ENCODE results near the gene AFMID.
A peak's percentile ranks its signal among the peaks of the same experiment; 100 is the strongest.

The AFMID gene

GRCh38 chr17:78208486-78208885, 21.3 kb downstream of the AFMID start:
- H3K4me3 ChIP-seq = no peak overlapping the region
- no peak overlapping the region for H3K27ac ChIP-seq

GRCh38 chr17:78210111-78210510, 22.9 kb downstream of the AFMID start:
- H3K27ac ChIP-seq = no peak overlapping the region
- H3K4me3 ChIP-seq = no peak overlapping the region

- H3K4me3 ChIP-seq = no peak overlapping the region
- no peak overlapping the region for H3K27ac ChIP-seq
These were observed 23.9 kb downstream of the AFMID start for GRCh38 chr17:78211032-78211431.

- H3K4me3 ChIP-seq = peak within 1 kb of the TSS; percentile 29 to 63 (median 49)
- peak within 1 kb of the TSS in 9 of 21 experiments; percentile 1 to 67 (median 43) for H3K27ac ChIP-seq
These were observed 27.0 kb downstream of the AFMID start, which contains the start of gene BIRC5 for GRCh38 chr17:78214016-78214705. Gene BIRC5 (plus strand): TSS chr17:78214253. CDS start chr17:78214317, 64 bp downstream.

GRCh38 chr17:78214706-78215061, 27.5 kb downstream of the AFMID start:
- peak overlapping the region; percentile 29 to 63 (median 49) for H3K4me3 ChIP-seq

GRCh38 chr17:78219396-78220150, 32.4 kb downstream of the AFMID start:
- H3K4me3 ChIP-seq = no peak overlapping the region
- no peak overlapping the region for H3K27ac ChIP-seq

More at GRCh38 chr17:78214706-78215061, 27.5 kb downstream of the AFMID start:
- peak overlapping the region in 6 of 21 experiments; percentile 1 to 67 (median 42) for H3K27ac ChIP-seq

GRCh38 chr17:78223061-78223460, 35.9 kb downstream of the AFMID start:
- peak overlapping the region in 4 of 21 experiments; percentile 10 to 31 (median 20) for H3K27ac ChIP-seq
- H3K4me3 ChIP-seq = no peak overlapping the region

- Histone ChIP-seq H3K27ac (peak overlapping the region in 2 of 21 experiments; percentile 7 to 31), H3K4me3 (no peak overlapping the region)
These were observed 36.6 kb downstream of the AFMID start for GRCh38 chr17:78223765-78224164.

- no peak overlapping the region for H3K4me3 ChIP-seq
- no peak overlapping the region for H3K27ac ChIP-seq
These were observed 37.3 kb downstream of the AFMID start for GRCh38 chr17:78224231-78225087.

GRCh38 chr17:78225088-78225865, 38.1 kb downstream of the AFMID start:
- no peak overlapping the region for H3K27ac ChIP-seq
- H3K4me3 ChIP-seq = no peak overlapping the region

GRCh38 chr17:78226055-78226758, 39.0 kb downstream of the AFMID start:
- Histone ChIP-seq H3K27ac (no peak overlapping the region), H3K4me3 (no peak overlapping the region)

- H3K27ac ChIP-seq = peak overlapping the region in 2 of 21 experiments; percentile 34 to 63
- no peak overlapping the region for H3K4me3 ChIP-seq
These were observed 39.7 kb downstream of the AFMID start for GRCh38 chr17:78226759-78227454.

GRCh38 chr17:78227455-78227916, 40.3 kb downstream of the AFMID start:
- H3K4me3 ChIP-seq = no peak overlapping the region
- H3K27ac ChIP-seq = peak overlapping the region in 2 of 21 experiments; percentile 34 to 63

GRCh38 chr17:78228176-78228575, 41.0 kb downstream of the AFMID start:
- Histone ChIP-seq H3K4me3 (no peak overlapping the region), H3K27ac (no peak overlapping the region)

GRCh38 chr17:78230252-78230962, 43.2 kb downstream of the AFMID start:
- Histone ChIP-seq H3K4me3 (no peak overlapping the region), H3K27ac (no peak overlapping the region)

- Histone ChIP-seq H3K27ac (no peak within 1 kb of the TSS), H3K4me3 (no peak within 1 kb of the TSS)
These were observed 44.1 kb downstream of the AFMID start, which contains the start of gene TMEM235 for GRCh38 chr17:78230996-78231935. Gene TMEM235 (plus strand): TSS chr17:78231631. CDS start chr17:78232024, 393 bp downstream.

Data from skin epidermis (tissue), 12 donors.